ENCODE measurements around the gene KDM1A.

GRCh38 chr1:22971161-22971560 lies 48.1 kb upstream of the KDM1A start:
- TF ChIP-seq HDAC2 (IDR thresholded peaks at IDR 0.05), result no peak
- TF ChIP-seq TCF12 (IDR thresholded peaks at IDR 0.05; ENCODE audit: low read depth, low read length), result no peak
- TF ChIP-seq PRDM15 (CRISPR knock-in tag; IDR thresholded peaks at IDR 0.05), result no peak
- TF ChIP-seq CREB1 (IDR thresholded peaks at IDR 0.05; ENCODE audit: low read depth), result no peak
- TF ChIP-seq GABPA (IDR thresholded peaks at IDR 0.05; ENCODE audit: low read depth), result no peak
- no peak for TF ChIP-seq CTCF (IDR thresholded peaks at IDR 0.05 in 2 of 3, conservative IDR thresholded peaks at IDR 0.05 in 1 of 3; ENCODE audit: control insufficient read depth in 2 of 3, extremely low read depth in 1 of 3, insufficient read depth in 1 of 3, low read depth in 3 of 3, low read length in 3 of 3)
- no peak for TF ChIP-seq POLR2AphosphoS5 (IDR thresholded peaks at IDR 0.05; ENCODE audit: low read length)

All from GM12878 (cell line).